Measurements from ENCODE around the gene GIT2.

GIT2 gene

DNA sequence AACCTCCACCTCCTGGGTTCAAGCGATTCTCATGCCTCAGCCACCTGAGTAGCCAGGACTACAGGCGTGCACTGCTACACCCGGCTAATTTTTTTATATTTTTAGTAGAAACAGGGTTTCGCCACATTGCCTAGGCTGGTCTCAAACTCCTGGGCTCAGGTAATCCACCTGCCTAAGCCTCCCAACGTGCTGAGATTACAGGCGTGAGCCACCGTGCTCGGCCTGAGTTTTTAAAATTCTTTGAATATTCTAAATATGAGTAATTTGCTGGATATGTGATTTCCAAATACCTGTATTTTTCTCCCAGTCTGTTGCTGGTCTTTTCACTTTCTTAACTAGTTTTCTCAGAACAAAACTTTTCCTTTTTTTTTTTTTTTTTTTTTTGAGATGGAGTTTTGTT, 27.4 kb downstream of the GIT2 start:
- DNase-seq, result no peak

DNA sequence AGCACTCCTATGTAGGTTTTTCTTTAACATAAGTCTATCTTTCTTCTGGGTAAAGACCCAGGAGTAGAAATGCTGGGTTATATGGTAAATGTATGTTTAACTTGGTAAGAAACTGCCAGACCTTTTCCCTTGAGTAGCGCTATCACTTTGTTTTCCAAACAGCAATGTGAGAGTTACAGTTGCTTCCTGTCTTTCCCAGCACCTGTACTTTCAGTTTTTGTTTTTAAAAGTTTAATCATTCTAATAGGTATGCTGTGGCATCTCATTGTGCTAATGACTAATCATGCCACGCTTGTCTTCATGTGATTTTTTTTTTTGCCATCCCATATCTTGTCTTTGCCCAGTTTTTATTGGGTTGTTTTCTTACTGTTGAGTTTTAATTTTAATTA, 28.1 kb downstream of the GIT2 start:
- DNase-seq, result no peak

DNA sequence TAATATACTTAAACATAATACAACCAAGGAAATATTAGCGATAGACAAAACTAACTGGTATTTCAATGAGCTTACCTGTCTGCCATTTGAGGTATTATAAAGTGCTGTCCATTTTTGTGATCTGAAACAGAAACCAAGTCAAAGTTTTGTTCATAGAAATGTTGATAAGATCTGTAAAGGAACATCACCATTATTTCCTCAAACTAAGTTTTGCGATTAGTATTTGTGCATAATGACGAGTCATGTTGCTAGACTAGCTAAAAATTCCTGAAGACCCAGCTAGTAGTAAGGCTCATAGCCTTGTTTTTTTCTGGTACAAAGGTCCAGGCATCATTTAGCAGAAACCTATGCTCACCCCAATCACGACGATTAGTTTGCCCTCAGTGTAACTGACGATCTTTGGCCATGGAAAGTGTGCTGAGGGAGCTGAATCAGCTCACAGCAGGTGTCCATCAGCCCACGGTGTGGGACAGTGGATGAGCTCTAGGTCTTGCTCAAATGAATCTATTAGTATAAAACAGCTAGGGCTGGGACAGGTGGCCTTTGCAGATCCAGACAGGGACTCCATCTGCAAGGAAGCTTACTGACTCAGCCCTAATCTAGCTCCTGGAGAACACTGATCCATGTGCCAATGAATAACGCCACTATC, 28.7 kb downstream of the GIT2 start:
- no peak for DNase-seq

DNA sequence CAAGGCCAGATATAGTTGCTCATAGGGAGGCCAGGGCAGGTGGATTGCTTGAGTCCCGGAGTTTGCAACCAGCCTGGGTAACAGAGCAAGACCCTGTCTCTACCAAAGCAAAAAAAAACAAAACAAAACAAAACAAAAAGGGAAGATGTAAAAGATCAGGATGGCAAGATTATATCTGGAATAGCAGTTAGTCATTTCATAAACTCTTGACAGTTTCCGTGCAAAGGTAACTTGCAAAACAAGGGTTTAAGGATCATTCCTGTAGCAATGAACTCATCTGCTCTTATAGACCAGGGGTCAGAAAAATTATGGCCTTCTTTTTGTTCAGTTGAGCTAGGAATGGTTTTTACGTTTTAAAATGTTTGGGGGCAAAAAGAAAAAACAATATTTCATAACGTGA, 29.6 kb downstream of the GIT2 start:
- no peak for DNase-seq

DNA sequence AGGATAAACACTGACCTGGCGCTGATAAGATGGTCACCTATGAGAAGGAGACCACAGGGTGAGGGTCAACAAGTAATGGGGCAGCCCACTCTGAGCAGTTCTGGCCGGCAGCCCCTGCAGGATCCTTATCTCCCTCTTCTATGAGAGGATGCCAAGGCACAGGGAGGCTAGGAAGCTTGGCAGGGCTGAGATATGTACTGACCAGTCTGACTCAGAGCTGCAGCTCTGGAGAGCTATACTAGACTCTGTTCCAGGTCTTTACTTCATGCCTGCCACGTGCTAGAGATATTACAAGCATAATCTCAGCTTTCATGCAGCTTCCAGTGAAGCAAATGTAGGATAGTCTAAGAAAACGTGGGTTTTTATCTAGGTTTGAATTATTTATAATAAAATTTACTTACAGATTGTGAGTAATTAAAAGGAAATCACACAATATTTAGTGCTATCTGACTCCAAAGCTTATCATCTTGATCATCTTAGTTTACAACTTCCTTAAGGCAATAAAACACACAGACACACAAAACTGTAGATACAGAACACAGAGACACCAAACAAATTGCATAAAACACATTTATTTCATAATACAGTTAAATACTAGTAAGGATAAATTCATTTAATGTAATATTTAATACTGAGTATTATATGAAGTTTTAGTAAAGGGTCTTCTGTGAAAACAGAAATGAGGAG, 32.3 kb downstream of the GIT2 start:
- no peak for DNase-seq

DNA sequence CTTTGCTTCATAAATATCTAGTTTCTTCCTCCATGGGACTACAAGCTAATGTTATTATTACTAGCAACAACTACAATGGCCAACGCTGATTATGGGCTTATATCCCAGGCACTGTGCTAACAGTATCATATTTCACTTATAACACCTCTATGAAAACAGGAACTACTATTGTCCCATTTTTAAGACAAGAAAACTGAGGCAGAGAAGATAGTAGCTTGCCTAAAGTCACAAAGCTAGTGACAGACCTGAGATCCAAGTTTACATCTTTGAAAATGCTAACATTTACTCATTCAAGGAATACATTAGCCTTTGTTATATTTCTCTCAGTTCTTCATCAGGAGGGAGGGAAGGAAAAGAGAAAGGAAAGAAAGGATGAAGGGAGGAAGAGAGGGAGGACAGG, 32.8 kb downstream of the GIT2 start:
- DNase-seq, result no peak

DNA sequence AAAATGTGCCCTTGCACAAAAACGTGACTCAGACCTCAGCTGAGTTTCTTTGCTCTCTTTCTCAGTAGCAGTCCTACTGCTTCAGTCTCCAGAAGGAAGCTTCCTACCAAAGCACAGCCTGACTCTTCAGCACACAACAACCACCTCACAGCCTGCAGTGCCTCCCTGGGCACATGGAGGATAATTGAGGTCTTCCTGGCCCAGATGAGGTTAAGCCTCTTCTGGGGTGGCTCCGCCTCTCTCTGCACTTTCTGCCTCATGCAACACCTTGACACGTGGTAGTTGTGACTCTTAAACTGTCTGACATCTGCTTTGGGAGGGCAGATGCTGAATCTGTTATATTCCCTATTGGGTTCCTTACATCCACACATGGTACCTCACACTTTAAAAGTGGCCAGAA, 33.8 kb downstream of the GIT2 start:
- no peak for DNase-seq

DNA sequence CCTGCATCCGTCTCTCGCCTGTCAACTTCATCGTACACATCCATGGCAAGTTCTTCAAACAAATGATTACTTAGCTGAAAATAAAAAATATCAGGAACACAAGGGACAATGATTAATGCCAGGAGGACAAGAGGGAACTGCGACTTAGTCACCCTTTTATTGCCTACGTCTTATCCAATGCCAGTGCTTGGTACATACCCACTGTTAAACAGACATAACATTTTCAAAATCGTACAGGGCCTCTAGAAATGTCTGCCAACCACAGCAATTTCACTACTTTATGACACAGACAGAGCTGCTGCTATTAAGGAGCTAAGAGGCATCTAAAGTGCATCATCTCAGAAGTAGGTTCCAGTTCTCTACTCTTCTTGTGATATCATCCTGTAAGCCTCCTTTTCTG, 34.6 kb downstream of the GIT2 start:
- no peak for DNase-seq

DNA sequence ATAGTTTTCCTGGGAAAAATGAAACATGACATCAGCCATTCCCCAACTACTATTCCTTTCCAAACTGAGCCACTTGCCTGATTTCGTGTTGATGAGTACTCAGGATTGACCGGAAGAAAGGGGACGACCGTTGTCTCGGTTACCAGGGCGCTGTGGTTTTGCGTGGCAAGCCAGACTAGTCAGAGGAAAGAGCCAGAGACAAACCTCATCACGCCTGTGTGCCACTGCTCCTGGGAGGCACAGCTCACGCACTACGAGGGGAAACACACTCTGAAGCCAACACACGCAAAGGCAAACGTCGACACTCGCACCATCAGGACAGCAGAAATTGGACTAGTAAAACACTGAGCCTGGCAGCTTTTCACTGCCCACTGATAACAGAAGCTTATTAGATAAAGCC, 35.0 kb downstream of the GIT2 start:
- DNase-seq, result no peak

DNA sequence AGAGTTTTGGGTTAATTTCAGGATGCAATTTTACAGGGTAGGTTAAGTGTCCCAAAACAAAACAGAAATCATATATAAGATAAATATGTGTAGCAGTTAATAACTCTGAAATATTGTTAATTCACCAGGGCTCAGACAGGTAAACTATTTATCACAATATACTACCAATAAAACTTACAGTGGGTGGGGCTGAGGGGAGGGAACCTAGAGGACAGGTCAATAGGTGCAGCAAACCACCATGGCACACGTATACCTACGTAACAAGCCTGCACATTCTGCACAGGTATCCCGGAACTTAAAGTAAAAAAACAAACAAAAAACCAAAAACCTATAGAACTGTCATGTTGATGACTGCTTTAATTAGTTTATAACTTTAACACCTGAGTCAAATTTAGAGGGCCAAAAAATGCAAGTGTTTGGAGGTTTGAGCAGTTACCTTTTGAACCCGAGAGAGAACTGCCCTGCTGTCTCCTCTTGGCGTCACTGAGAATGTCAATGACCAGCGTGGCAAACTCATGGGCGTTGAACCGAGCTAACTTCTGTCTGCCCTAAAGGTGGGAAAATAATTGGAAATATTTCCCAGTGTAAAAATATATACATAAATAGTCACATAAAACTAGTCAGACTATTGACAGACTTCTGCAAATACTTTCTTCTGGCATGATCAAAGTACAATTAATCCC, 36.6 kb downstream of the GIT2 start:
- no peak for DNase-seq

DNA sequence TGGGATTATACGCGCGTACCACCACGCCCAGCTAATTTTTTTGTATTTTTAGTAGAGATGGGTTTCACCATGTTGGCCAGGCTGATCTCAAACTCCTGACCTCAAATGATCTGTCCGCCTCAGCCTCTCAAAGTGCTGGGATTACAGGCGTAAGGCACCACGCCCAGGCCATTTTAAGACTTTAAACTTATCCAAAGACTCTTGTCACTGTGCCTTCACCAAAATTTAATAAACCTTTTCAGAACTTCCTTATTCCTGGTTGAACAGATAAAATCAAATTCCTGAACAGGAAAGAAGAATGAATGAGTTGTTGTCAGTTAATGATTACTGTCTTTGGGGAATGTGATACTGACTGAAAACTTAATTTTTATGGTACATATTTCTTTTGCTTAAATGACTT, 37.8 kb downstream of the GIT2 start:
- DNase-seq, result no peak

DNA sequence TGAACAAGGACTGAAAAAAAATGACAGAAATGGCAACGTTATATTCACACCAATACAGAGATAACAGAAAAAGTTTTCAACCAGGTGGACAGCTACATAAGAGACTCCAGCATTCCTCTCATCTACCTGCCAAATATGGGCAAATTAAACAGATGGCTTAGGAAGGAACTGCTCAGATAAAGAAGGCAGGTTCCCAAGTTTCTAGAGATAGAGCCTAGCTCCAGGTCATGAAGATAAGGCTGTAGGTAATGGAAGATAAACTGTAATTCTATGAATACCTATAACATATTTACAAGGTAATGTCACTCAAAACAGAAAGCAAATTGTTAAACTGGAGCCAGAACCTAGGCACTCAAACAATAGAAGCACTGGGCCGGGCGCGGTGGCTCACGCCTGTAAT, 42.5 kb downstream of the GIT2 start:
- no peak for DNase-seq

DNA sequence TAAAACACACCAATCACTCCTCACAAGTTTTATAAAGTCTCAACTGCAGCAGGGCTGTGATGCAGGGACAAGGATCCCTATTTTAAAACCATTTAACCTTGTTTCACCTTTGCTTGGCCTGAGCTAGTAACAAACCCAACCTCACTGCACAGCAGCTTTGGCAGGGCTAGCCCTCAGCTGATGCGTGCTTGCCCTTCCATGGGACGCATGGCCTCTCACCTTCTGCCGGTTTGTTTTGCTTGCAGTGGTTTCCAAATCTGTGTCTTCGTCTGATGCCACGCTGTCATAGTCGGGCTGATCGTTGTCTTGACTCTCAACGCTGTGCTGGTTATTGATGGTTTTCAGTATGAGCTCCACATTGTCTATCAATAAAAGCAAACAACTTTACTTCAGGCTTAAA, 43.3 kb downstream of the GIT2 start:
- no peak for DNase-seq

DNA sequence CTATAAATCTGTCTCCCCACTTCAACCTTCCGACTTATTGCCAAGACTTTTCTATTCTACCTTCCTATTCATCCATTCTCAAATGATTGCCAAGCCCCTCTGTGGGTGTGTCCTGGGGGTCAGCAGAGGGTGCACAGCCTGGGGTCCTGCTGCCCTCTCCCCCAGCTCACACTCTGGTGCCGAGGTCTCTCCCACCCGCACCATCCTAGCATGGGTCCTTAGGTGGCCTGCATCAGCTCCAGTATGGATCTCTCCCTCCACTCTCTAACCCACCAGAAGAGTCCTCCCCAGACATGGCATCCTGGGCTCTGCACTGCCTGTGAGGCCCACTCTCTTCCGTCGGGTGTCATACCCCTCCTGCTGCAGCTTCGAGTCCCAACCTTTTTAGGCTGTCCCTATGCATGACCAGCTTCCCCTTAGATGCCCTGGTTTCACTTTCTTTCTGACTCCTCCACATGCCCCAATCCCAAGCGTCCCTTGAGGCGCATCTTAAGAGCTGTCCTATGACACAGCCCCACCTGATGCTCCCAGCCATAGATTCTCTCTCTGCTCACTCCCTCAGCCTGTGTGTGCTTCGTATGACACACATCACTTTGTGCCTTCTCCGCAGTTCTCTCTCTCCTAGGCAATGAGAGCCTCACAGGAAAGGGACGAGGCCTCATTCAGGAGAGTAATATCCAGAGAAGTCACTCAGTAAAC, 43.9 kb downstream of the GIT2 start:
- DNase-seq, result no peak

DNA sequence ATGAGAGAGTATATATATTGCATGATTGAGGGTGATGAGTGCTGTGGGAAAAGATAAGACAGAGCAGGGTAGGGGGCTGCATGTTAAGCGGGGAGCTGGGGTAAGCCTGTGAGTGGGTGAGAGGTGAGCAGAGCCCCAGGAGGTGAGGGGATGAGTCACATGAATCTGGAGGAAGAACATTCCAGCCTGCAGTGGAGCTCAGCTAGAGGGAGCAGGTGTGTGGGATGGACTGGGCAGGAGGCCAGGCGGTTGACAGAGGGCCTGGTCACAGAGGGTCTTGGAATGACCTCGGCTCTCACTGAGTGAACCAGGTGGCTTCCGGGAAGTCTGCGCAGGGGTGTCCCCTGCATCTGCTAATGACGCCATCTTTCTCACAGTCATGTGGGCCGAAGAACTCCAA, 44.4 kb downstream of the GIT2 start:
- no peak for DNase-seq

DNA sequence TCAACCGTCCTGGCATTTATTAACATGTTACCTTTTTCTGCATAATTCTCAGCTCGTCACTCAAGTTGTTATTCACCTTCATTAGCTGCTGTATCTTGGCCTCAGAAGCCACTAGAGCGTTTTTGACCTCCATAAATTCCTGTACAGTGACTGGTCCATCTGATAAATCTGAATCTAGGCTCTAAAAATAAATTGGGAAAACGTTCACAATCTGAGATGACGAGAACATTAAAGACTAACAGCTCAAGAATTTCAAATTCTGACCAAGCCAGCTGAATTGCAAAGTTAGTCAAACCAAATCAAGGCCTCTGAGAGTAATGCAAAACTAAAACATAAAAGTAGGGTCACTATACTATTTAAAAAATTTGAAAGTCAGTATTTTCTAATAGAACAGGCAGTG, 45.0 kb downstream of the GIT2 start:
- DNase-seq, result no peak

DNA sequence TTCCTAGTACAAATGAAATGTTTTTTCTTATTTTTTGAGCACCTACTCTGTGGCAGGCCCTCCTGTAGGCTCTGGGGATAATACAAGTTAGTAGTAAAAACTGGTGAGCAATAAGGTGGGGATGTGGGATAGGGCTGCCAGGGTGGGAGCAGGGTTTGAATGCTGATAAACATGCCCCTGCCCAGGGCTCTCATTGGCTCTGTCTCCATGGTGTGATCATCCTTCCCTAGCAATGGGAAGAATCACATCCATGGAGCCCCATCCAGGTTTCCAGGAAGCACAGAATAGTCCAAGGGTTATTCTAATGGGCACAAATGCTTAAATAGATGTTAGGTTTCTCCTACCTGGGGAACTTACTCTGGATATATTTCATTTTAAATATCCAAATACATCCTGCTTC, 45.5 kb downstream of the GIT2 start:
- DNase-seq, result no peak

DNA sequence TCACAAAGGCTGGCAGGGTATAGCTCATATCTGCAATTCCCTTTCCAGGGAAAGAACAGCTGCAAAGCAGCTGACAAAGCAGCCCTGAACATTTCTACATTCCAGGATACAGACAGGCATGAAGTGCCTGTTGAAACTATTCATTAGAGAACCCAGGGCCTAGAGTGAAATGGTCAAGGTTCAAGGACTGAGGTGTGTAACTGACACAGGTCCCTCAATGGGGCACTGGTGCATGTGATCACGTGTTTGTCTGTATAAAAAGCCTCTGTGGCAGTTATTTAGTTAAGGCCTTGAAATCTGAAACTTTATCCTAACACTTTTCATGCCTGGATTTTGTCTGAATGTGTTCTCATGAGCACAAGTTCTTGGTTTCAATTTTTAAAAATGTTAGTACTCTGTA, 47.1 kb downstream of the GIT2 start:
- DNase-seq, result no peak

DNA sequence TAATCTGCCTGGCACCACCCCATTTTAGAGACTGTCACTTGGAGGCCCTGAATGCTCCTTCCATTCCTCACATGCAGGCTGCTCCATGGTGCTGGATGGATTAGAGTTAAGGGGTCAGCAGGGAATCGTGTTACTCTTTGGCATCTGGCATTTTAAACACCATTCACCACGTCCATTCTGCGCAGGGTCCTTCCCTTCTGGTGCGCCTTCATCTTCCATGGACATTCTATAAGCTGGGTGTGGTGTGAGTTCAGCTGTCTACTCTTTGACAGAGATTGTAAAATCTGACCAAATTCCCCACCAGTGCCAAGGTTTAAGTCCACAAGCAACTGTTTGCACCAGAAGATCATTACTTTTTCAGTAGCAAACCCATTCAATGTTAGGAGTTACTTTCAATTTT, 47.8 kb downstream of the GIT2 start:
- DNase-seq, result no peak

DNA sequence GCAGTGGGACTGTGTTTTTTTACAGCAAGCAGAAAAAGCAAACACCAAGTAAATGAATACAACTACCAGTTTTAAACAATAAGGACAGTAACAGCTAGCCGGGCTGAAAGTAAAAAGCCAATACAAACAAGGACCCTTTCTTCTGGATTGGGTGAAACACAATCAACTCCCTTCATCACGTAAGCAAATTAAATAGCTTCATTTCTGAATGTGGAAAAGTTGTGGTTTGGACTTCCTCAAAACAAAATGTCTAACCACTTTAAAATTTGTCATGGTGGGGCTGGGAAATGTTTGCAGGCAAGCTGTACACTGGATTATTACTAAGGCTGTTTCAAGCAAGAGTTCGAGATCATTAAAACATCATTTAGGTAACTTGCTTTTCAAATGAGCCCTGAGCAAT, 48.6 kb downstream of the GIT2 start:
- peak; percentile 54 to 58 for DNase-seq

DNA sequence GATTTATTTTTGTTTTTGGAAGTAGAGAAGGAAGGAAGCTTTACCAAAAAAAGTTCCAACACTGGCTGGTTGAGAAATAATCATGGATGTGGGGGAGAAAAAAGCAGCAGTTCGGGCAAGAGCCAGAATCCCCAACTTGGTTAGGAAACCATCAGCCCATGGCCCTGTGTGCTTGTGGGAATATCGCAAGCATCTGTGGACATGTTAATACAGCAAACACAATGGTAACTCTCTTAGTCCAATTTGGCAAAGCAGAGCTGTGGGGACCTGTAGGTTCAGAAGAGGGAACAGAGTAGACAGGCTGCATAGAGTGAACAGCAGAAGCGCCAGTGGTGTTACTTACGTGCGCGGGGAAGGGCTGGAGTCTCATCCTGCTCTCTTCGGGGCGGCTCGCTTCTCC, 49.3 kb downstream of the GIT2 start:
- no peak for DNase-seq

DNA sequence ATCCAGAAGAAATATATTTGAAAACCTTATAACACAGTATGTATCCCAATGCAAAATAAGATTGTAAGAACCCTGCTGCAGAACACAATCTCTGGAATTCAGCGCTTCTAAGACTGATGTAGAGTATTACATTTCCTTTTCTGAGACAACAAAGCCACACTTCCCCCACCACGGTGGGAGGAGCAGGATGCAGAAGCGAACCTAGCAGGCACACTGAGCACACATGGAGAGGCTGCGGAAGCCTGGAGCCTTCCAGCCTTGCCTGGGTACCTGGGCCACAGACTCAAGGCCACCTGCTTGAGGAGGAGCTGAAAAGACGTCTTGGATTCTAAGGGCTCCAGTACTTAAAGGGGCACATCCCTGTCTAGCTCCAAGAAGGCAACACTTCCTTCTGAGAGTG, 49.7 kb downstream of the GIT2 start:
- DNase-seq, result peak; percentile 80 to 82

DNA sequence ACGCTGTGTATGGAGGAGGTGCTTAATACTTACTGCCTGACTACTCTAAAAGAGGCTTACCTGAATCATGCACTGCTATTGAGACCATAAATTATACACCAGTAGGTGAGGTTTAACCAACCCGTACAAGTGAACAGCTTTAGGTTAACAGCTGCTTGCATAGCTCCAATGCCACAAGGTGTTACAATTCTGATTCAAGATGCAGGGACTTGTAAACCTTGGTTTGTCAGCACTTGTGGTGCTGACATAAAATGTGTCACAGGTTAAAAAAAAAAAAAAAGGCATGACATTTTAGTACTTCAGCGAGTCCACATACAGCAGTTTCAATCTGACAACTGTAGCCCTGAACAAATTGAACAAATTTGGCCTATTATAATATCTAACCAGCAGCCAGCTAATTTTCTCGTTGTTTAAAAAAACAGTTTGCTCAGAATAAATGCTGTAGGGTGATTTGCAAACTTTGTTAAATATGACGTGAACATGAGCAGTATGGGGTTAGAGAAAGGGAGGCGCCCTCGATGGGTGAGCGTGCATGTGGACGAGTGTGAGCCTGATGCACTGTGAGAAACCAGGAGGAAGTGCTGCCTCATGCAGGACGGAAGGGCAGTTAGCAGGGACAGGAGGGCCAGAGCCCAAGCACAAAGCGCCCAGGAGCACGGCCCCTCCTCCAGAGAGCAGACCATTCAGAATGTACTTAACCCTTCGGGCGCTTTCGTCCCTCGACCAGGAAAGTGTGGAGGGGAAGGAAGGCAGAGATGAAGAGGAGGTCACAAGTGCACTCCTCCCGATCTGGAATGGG, 51.4 kb downstream of the GIT2 start:
- DNase-seq, result no peak
